VCaP (cell line): ENCODE measurements around the gene SELENOO.
A peak's percentile ranks its signal among the peaks of the same experiment; 100 is the strongest.

Experiments used
- H3K27ac ChIP-seq: fragments of 450-650 bp; 2 replicates; pipeline ENCODE4 v1.5.1; 2017
- TF ChIP-seq, protein P1 (sequence below): fragments of 450-650 bp; conservative IDR thresholded peaks from 2 replicates; pipeline ENCODE4 v1.5.1; 2017; ENCODE audit warnings: mild to moderate bottlenecking, moderate library complexity

Gene SELENOO

DNA sequence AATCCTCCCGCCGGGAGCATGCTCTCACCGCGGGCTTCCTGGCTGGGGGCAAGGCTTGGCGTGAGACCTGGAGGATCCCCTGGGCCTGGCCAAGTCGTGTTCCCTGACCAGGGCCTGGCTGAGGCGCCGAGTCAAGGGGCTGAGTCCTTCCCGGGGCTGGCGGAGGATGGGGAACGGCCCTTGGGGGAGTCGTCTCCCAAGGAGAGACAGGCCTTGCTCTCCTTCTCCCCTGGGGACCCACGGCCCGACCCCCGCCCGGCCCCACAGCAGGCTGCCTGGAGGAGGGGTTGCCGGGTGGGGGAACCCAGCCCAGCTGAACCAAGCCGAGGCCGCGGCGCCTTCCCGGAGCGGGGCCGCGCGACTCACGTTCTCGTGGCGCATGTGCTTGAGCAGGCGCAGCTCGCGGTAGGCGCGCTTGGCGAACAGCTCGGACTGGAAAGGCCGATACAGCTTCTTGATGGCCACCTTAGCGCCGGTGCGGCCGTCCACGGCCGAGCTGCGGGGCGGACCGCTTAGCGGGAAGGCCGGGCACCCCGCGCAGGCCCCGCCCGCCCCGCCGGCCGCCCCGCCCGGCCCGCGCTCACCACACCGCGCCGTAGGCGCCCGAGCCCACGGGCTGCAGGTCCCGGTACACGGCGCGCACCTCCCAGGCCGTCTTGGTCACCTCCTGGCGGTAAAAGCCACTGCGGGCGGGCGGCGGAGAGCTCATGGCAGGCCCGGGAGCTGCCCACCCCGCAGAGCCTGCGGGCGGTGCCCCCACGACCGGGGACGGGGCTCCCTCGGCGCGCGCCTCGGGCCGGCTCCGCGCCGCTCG lies 60.2 kb downstream of the SELENOO start:
- peak overlapping the region; percentile 85 for H3K27ac ChIP-seq
- TF ChIP-seq, protein P1, sequence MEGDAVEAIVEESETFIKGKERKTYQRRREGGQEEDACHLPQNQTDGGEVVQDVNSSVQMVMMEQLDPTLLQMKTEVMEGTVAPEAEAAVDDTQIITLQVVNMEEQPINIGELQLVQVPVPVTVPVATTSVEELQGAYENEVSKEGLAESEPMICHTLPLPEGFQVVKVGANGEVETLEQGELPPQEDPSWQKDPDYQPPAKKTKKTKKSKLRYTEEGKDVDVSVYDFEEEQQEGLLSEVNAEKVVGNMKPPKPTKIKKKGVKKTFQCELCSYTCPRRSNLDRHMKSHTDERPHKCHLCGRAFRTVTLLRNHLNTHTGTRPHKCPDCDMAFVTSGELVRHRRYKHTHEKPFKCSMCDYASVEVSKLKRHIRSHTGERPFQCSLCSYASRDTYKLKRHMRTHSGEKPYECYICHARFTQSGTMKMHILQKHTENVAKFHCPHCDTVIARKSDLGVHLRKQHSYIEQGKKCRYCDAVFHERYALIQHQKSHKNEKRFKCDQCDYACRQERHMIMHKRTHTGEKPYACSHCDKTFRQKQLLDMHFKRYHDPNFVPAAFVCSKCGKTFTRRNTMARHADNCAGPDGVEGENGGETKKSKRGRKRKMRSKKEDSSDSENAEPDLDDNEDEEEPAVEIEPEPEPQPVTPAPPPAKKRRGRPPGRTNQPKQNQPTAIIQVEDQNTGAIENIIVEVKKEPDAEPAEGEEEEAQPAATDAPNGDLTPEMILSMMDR: no peak

DNA sequence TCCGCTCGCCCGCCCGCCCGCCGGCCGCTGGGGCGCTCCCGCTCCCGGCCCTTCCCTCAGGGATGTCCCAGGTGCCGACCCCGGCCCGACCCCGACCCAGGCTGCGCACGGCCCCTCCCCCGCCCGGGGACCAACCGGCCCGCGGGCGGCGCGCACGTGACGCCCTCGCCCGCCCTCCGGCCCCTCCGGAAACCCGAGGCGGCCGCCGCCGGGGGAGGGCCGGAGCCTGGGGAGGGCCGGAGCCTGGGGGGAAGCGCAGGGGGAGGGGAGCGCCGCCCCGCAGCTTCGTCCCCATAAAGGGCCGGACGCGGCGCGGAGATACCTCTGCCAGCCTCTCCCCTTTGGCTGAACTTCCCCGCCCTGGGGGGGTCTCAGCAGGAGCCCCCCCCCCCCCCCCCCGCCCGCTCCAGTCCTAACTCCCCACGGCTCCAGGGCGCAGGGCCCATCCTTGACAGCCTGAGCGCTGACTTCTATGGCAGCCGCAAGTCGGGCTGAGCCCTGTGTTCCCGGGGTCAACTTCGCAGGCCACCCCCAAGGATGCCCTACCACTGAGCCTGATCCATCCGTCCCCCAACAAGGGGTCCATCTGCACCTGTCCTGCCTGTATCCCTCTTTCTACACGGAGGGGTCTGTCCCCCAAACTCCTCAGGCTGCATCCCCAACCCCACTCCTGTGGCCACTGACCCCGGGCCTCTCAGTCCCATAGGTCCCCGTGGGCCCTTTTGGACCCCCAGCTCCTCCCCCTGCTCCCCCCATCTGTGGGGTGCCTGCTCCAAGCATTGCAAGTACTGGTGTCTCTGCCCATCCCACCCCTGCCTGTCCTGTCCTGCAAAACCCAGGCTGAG lies 61.0 kb downstream of the SELENOO start, which contains the start of gene MAPK12:
MAPK12 (minus strand) TSS at position 69 of the 845 bp plus-strand sequence. CDS start 174 bp downstream, outside the sequence.
- peak within 1 kb of the TSS; percentile 85 for H3K27ac ChIP-seq
- TF ChIP-seq, protein P1: no peak

DNA sequence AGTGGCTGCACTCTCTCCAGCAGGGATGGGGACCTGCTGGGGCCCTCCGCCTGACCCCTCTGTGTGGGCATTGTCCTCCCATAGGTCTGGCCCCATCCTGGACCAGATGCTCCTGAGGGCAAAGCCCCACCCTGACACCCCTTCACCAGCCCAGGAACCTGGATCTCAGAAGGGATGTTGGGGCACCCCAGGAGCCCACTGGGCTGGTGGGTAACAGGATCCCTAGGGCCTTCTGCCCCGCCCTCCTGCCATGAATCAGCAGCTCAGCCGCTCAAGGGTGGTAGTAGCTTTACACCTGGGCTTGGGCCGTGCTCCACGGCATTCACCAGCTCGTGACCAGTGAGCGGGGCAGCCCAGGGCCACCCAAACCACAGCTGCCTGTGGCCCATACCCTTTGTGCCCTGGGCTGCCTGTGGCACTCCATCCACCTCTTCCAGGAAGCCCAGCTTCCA lies 61.7 kb downstream of the SELENOO start:
- TF ChIP-seq, protein P1: no peak
- H3K27ac ChIP-seq: peak overlapping the region; percentile 85

DNA sequence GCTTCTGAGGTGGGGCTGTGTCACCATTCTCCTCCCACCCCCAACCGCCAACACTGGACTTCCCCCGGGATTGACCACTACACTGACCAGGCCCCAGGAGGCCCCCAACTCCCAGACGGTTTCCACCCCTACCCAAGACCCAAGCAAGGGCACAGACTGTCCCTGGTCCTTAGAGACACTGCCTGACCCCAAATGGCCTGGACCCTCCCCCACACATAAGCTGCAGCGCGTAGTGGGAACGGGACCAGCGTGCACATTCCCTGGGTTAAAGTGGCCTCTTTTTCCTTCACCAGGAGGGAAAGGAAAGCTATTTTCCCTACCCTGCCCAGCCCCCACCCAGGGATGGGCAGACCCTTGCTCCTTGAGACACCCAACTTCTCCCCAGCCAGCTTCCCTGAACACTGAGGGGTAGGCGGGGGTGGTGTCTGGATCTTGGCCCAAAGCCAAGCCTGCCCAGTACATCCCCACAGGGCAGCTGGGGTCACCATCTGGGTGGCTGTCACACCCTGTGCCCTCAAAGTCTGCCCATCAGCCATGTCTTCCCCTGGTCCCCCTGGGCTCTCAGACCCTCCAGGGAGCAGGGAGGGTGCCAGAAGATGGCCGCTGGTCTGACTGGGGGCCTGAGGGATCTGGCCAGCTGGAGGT lies 62.3 kb downstream of the SELENOO start:
- TF ChIP-seq, protein P1: no peak
- peak overlapping the region; percentile 85; the same call in 1 of the 2 replicates for H3K27ac ChIP-seq

DNA sequence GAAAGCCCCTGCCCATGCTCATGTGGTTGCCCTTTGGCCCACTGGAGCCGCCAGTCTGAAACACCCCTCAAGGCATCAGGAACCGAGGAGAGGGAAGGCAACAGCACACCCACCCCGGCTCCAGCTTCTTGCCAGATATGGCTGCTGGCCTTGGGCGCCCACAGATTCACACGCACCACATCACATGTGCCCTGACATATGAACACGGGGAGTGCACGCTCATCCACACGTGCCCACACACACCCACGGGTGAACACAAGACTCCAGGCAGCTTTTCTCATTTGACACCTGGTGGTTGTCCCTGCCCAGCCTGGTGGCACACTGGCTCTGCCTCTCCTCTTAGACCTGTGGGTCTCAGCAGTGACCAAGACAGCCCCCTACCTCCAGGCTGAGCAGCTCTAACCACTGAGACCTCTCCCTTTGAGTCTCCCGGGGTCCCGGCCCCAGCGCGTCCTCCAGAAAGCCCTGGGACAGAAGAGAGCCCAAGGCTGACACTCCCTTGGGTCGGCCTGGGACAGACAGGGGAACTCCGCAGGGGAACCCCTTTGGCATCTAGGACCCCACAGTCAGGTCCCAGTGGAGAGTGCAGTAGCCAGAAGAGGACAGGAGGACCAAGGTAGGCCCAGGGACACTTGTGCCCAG lies 63.4 kb downstream of the SELENOO start:
- no peak overlapping the region for H3K27ac ChIP-seq

DNA sequence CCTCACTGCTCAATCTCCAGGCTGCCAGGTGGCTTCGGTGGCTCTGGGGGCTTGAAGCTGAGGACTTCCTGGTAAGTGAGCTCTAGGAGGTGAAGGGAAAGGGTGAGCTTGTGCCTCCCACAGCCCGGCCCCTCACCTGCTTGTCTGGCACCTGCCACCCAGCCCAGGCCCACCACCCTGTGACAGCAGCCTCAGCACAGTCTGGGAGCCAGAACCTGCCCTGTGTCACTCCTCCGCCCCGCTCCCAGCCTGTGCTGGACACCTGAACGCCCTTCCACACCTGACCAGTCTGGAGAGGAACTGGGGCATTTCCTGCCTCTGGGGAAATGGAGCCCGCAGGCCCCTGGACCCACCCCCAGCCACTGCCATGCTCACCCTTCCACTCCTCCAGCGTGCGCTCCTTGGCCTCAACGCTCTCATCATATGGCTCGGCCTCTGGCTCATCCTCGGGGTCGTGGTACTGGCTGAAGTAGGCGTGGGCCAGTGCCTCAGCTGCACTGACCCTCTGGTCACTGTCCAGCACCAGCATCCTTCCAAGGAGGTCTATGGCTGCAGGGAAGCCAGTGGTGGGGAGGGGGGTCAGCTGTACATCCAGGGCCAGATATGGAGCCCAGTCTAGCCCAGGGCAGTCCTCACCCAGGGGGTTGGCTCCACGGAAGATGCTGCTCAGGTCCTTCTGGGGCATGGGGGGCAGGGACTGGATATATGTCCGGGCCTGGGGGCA lies 64.3 kb downstream of the SELENOO start:
- no peak overlapping the region for H3K27ac ChIP-seq

More for the DNA sequence above, 63.4 kb downstream of the SELENOO start:
- TF ChIP-seq, protein P1: no peak

More for the DNA sequence above, 64.3 kb downstream of the SELENOO start:
- TF ChIP-seq, protein P1: no peak
